HEK293 (cell line): ENCODE data around the gene NOX5.
A peak's percentile ranks its signal among the peaks of the same experiment; 100 is the strongest.

Experiments used
- CTCF ChIA-PET: fragments of 350-600 bp; formaldehyde crosslinking; extraction: SDS; loops from one replicate; lab custom pipeline; 2021; ENCODE audit warnings: antibody characterized with exemption; lab: Yijun Ruan, JAX
- POLR2A ChIA-PET: fragments of 300-600 bp; formaldehyde crosslinking; extraction: SDS; loops from one replicate; lab custom pipeline; 2020; ENCODE audit warnings: antibody characterized with exemption, inconsistent platforms; lab: Yijun Ruan, JAX
- H3K27ac ChIP-seq: fragments of 200-500 bp; sonication (Bioruptor generic); 2 replicates; pipeline ENCODE4 v1.5.1; 2014; ENCODE audit warnings: low read depth, low read length, control low read depth, inconsistent platforms; ENCODE audit errors: extremely low read depth
- H3K36me3 ChIP-seq, 2 experiments: fragments of 200-500 bp in 1 of 2; sonication (Bioruptor generic) in 1 of 2; 1 replicate in 1 of 2; 2 replicates in 1 of 2; pipeline ENCODE4 v1.5.1; 2014 to 2017; ENCODE audit warnings: inconsistent platforms in 2 of 2, low read length in 2 of 2; ENCODE audit not compliant: control insufficient read depth in 2 of 2, insufficient read depth in 1 of 2
- H3K4me1 ChIP-seq: fragments of 200-500 bp; sonication (Bioruptor generic); 2 replicates; pipeline ENCODE4 v1.5.1; 2014; ENCODE audit warnings: mild to moderate bottlenecking, low read length, inconsistent platforms; ENCODE audit not compliant: control insufficient read depth, insufficient read depth
- H3K4me3 ChIP-seq: 2 replicates; pipeline ENCODE4 v1.5.1; 2011; ENCODE audit warnings: low read depth, mild to moderate bottlenecking, control low read depth, low read length, moderate library complexity
- H3K9me3 ChIP-seq: fragments of 200-500 bp; sonication (Bioruptor generic); 2 replicates; pipeline ENCODE4 v1.5.1; 2014; ENCODE audit warnings: low read depth, low read length, inconsistent platforms; ENCODE audit not compliant: control insufficient read depth, insufficient read depth
- KLF8 ChIP-seq: fragments of 450-650 bp; formaldehyde crosslinking; IDR thresholded peaks from 2 replicates; pipeline ENCODE4 v1.5.1; 2016; ENCODE audit warnings: missing biosample characterization, missing genetic modification characterization
- REPIN1 ChIP-seq: fragments of 450-650 bp; formaldehyde crosslinking; IDR thresholded peaks from 2 replicates; pipeline ENCODE4 v1.5.1; 2017; ENCODE audit warnings: missing biosample characterization, missing genetic modification characterization, low read depth
- ZBTB26 ChIP-seq: fragments of 450-650 bp; formaldehyde crosslinking; optimal IDR thresholded peaks from 2 replicates; pipeline ENCODE3; 2016; ENCODE audit warnings: missing biosample characterization, mild to moderate bottlenecking, missing genetic modification characterization
- ZBTB48 ChIP-seq: fragments of 450-650 bp; formaldehyde crosslinking; IDR thresholded peaks from 2 replicates; pipeline ENCODE4 v1.5.1; 2016; ENCODE audit warnings: missing biosample characterization, missing genetic modification characterization
- ZFP3 ChIP-seq: fragments of 450-650 bp; formaldehyde crosslinking; IDR thresholded peaks from 2 replicates; pipeline ENCODE4 v1.5.1; 2016; ENCODE audit warnings: low read depth, missing biosample characterization, missing genetic modification characterization
- ZNF184 ChIP-seq: fragments of 450-650 bp; IDR thresholded peaks from 2 replicates; pipeline ENCODE4 v1.5.1; 2018; ENCODE audit warnings: missing biosample characterization, mild to moderate bottlenecking, missing genetic modification characterization
- ZNF24 ChIP-seq: fragments of 450-650 bp; formaldehyde crosslinking; IDR thresholded peaks from 2 replicates; pipeline ENCODE4 v1.5.1; 2016; ENCODE audit warnings: missing biosample characterization, missing genetic modification characterization
- ZNF768 ChIP-seq: fragments of 450-650 bp; formaldehyde crosslinking; IDR thresholded peaks from 2 replicates; pipeline ENCODE4 v1.5.1; 2018; ENCODE audit warnings: missing biosample characterization, mild to moderate bottlenecking, missing genetic modification characterization
- TF ChIP-seq, protein P1 (sequence below): fragments of 450-650 bp; formaldehyde crosslinking; IDR thresholded peaks from 2 replicates; pipeline ENCODE4 v1.5.1; 2017; ENCODE audit warnings: missing biosample characterization, missing genetic modification characterization
- TF ChIP-seq, protein P2 (sequence below): fragments of 450-650 bp; formaldehyde crosslinking; IDR thresholded peaks from 2 replicates; pipeline ENCODE4 v1.5.1; 2016; ENCODE audit warnings: missing biosample characterization, missing genetic modification characterization
- TF ChIP-seq, protein P3 (sequence below): fragments of 450-650 bp; formaldehyde crosslinking; conservative IDR thresholded peaks from 2 replicates; pipeline ENCODE4 v1.5.1; 2016; ENCODE audit warnings: low read depth, missing biosample characterization, missing genetic modification characterization

Gene NOX5

GRCh38 chr15:69032031-69032430 is 17.5 kb downstream of the NOX5 start (continued):
- no peak for TF ChIP-seq ZNF24 (tag by site-specific recombination)
- TF ChIP-seq, protein P1, sequence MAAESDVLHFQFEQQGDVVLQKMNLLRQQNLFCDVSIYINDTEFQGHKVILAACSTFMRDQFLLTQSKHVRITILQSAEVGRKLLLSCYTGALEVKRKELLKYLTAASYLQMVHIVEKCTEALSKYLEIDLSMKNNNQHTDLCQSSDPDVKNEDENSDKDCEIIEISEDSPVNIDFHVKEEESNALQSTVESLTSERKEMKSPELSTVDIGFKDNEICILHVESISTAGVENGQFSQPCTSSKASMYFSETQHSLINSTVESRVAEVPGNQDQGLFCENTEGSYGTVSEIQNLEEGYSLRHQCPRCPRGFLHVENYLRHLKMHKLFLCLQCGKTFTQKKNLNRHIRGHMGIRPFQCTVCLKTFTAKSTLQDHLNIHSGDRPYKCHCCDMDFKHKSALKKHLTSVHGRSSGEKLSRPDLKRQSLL (tag by site-specific recombination), result no peak
- TF ChIP-seq ZNF184, result no peak
- TF ChIP-seq, protein P2, sequence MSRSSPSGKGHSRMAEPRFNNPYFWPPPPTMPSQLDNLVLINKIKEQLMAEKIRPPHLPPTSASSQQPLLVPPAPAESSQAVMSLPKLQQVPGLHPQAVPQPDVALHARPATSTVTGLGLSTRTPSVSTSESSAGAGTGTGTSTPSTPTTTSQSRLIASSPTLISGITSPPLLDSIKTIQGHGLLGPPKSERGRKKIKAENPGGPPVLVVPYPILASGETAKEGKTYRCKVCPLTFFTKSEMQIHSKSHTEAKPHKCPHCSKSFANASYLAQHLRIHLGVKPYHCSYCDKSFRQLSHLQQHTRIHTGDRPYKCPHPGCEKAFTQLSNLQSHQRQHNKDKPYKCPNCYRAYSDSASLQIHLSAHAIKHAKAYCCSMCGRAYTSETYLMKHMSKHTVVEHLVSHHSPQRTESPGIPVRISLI (tag by site-specific recombination), result no peak
- TF ChIP-seq, protein P3, sequence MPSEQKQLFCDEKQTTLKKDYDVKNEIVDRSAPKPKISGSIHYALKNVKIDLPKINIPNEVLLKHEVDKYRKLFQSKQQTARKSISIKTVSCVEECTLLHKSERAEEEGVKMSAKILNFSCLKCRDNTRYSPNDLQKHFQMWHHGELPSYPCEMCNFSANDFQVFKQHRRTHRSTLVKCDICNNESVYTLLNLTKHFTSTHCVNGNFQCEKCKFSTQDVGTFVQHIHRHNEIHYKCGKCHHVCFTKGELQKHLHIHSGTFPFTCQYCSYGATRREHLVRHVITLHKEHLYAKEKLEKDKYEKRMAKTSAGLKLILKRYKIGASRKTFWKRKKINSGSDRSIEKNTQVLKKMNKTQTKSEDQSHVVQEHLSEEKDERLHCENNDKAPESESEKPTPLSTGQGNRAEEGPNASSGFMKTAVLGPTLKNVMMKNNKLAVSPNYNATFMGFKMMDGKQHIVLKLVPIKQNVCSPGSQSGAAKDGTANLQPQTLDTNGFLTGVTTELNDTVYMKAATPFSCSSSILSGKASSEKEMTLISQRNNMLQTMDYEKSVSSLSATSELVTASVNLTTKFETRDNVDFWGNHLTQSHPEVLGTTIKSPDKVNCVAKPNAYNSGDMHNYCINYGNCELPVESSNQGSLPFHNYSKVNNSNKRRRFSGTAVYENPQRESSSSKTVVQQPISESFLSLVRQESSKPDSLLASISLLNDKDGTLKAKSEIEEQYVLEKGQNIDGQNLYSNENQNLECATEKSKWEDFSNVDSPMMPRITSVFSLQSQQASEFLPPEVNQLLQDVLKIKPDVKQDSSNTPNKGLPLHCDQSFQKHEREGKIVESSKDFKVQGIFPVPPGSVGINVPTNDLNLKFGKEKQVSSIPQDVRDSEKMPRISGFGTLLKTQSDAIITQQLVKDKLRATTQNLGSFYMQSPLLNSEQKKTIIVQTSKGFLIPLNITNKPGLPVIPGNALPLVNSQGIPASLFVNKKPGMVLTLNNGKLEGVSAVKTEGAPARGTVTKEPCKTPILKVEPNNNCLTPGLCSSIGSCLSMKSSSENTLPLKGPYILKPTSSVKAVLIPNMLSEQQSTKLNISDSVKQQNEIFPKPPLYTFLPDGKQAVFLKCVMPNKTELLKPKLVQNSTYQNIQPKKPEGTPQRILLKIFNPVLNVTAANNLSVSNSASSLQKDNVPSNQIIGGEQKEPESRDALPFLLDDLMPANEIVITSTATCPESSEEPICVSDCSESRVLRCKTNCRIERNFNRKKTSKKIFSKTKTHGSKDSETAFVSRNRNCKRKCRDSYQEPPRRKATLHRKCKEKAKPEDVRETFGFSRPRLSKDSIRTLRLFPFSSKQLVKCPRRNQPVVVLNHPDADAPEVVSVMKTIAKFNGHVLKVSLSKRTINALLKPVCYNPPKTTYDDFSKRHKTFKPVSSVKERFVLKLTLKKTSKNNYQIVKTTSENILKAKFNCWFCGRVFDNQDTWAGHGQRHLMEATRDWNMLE (tag by site-specific recombination), result no peak

DNA sequence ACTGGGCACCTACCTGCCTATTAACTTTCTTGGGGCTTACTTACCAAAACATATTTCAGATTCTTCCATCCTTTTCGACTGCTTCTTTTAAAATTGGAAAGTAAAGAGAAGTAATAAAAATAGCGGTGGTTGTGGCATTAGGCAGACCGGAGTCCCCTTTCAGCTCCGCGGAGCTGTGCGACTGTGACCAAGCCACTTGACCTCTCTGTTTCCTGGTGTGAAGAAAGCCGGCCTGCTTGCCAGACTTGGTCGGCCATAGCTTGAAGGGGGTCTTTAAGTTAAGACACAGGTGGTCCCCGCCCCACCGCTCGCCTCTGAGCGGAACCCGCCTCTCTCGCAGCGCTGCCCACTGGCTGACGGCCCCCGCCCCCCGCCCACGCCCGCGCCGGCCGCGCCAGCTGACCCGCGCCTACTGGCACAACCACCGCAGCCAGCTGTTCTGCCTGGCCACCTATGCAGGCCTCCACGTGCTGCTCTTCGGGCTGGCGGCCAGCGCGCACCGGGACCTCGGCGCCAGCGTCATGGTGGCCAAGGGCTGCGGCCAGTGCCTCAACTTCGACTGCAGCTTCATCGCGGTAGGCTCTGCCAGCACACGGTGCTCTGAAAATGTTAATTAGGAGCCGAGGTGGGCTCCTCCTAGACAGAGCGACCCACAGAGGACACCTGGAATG is 18.3 kb downstream of the NOX5 start:
- Histone ChIP-seq H3K36me3 (no peaks in the 10 kb centered on the region), H3K4me3 (no peak overlapping the region), H3K9me3 (no peaks in the 10 kb centered on the region), H3K27ac (no peak overlapping the region), H3K4me1 (no peaks in the 10 kb centered on the region)
- ChIA-PET CTCF (interaction anchor here (0.5 to 3.2 kb wide), 9 partner anchors 8 to 371 kb away, joined by 3 to 34 read pairs (median 3); no protein-coding TSS in a partner anchor), POLR2A (no interaction called here)
- TF ChIP-seq ZNF768 (tag by site-specific recombination) (0 out of 2 replicates have a peak, but pooled peaks have one; percentile 13), ZBTB48 (tag by site-specific recombination) (no peak)

GRCh38 chr15:69034352-69034751 is 19.9 kb downstream of the NOX5 start:
- no peaks in the 10 kb centered on the region for H3K4me1 ChIP-seq
- ChIA-PET POLR2A (interaction anchor here (0.7 kb wide), 1 partner anchor 10 kb away, joined by 3 read pairs; no protein-coding TSS in a partner anchor), CTCF (interaction anchor here (0.6 to 0.9 kb wide), 5 partner anchors 10 to 428 kb away, joined by 3 to 4 read pairs (median 3); no protein-coding TSS in a partner anchor)
- H3K27ac ChIP-seq, result no peak overlapping the region
- no peaks in the 10 kb centered on the region for H3K36me3 ChIP-seq
- TF ChIP-seq ZBTB26 (tag by site-specific recombination) (no peak), REPIN1 (tag by site-specific recombination) (no peak), ZFP3 (no peak), KLF8 (tag by site-specific recombination) (no peak)
- no peak overlapping the region for H3K4me3 ChIP-seq
- no peaks in the 10 kb centered on the region for H3K9me3 ChIP-seq
